ENCODE data around the gene DHX58.

The DHX58 gene

GRCh38 chr17:42055496-42055895 is 57.0 kb downstream of the DHX58 start:
- TF ChIP-seq TEAD4 (IDR thresholded peaks at IDR 0.05): no peak
- TF ChIP-seq CREB1 (IDR thresholded peaks at IDR 0.05; ENCODE audit: low read depth): no peak
- no peak for TF ChIP-seq CEBPB (IDR thresholded peaks at IDR 0.05)
- no peak for TF ChIP-seq EP300 (IDR thresholded peaks at IDR 0.05; ENCODE audit: borderline replicate concordance)
- no peak for TF ChIP-seq TAF1 (IDR thresholded peaks at IDR 0.05; ENCODE audit: low read depth)
- TF ChIP-seq FOXM1 (IDR thresholded peaks at IDR 0.05; ENCODE audit: borderline replicate concordance, low read depth): no peak
- TF ChIP-seq EGR1 (IDR thresholded peaks at IDR 0.05): no peak
- TF ChIP-seq USF1 (IDR thresholded peaks at IDR 0.05): no peak
- TF ChIP-seq NFIC (IDR thresholded peaks at IDR 0.05): no peak
- TF ChIP-seq TCF12 (IDR thresholded peaks at IDR 0.05; ENCODE audit: low read depth): no peak

GRCh38 chr17:42055027-42055426 is 57.5 kb downstream of the DHX58 start:
- no peak for TF ChIP-seq USF1 (IDR thresholded peaks at IDR 0.05)
- TF ChIP-seq RAD21 (IDR thresholded peaks at IDR 0.05; ENCODE audit: low read depth): no peak
- no peak for TF ChIP-seq TCF12 (IDR thresholded peaks at IDR 0.05; ENCODE audit: low read depth)
- no peak for TF ChIP-seq FOXM1 (IDR thresholded peaks at IDR 0.05; ENCODE audit: borderline replicate concordance, low read depth)
- no peak for TF ChIP-seq CEBPB (IDR thresholded peaks at IDR 0.05)
- TF ChIP-seq, protein P1, sequence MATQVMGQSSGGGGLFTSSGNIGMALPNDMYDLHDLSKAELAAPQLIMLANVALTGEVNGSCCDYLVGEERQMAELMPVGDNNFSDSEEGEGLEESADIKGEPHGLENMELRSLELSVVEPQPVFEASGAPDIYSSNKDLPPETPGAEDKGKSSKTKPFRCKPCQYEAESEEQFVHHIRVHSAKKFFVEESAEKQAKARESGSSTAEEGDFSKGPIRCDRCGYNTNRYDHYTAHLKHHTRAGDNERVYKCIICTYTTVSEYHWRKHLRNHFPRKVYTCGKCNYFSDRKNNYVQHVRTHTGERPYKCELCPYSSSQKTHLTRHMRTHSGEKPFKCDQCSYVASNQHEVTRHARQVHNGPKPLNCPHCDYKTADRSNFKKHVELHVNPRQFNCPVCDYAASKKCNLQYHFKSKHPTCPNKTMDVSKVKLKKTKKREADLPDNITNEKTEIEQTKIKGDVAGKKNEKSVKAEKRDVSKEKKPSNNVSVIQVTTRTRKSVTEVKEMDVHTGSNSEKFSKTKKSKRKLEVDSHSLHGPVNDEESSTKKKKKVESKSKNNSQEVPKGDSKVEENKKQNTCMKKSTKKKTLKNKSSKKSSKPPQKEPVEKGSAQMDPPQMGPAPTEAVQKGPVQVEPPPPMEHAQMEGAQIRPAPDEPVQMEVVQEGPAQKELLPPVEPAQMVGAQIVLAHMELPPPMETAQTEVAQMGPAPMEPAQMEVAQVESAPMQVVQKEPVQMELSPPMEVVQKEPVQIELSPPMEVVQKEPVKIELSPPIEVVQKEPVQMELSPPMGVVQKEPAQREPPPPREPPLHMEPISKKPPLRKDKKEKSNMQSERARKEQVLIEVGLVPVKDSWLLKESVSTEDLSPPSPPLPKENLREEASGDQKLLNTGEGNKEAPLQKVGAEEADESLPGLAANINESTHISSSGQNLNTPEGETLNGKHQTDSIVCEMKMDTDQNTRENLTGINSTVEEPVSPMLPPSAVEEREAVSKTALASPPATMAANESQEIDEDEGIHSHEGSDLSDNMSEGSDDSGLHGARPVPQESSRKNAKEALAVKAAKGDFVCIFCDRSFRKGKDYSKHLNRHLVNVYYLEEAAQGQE (IDR thresholded peaks at IDR 0.05; ENCODE audit: low read depth): no peak
- TF ChIP-seq CREB1 (IDR thresholded peaks at IDR 0.05; ENCODE audit: low read depth): no peak
- TF ChIP-seq NFIC (IDR thresholded peaks at IDR 0.05): no peak

DNA sequence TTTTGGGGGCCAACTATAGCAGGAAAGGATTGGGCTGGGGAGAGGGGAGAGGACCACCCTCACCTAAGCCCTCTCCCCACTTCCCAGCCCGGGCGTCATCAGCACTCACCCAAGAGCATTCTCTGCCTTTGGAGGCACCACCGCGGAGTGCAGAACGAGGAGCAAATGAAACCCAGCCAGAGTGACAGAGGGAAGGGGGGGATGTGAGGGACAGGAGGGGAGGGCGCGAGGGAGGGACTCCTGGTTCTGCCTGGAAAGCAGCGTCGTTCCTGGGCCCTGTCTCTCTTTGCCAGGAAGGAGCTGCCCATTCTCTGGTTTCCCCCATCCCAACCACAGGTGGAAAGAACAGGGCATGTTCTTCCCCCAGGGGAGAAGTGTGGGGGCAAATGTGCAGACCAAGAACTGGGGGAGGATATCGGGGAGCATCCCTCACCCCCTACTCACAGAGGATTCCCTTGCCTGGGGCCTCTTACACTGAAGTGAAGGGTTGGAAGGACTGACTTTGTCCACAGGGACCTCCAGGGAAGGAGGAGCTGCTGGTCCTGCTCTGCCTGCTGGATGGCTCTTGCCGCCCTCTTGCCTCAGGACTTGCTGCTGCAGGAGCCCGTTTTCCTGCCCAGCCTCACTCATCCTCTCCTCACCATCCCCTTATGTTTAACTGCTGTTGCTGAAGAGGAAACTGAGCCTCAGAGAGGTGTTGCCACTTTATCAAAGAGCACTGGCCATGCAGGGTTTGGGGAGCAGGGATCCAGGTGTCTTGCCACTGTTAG is 58.6 kb downstream of the DHX58 start:
- no peak for TF ChIP-seq TCF12 (IDR thresholded peaks at IDR 0.05; ENCODE audit: low read depth)
- TF ChIP-seq, protein P1 (IDR thresholded peaks at IDR 0.05; ENCODE audit: low read depth): no peak
- TF ChIP-seq EGR1 (IDR thresholded peaks at IDR 0.05): no peak
- no peak for TF ChIP-seq USF1 (IDR thresholded peaks at IDR 0.05)
- TF ChIP-seq CEBPB (IDR thresholded peaks at IDR 0.05): no peak
- TF ChIP-seq TEAD4 (IDR thresholded peaks at IDR 0.05): no peak
- no peak for TF ChIP-seq NFIC (IDR thresholded peaks at IDR 0.05)
- no peak for TF ChIP-seq YY1 (IDR thresholded peaks at IDR 0.05; ENCODE audit: low read depth)
- no peak for TF ChIP-seq RAD21 (IDR thresholded peaks at IDR 0.05; ENCODE audit: low read depth)
- no peak for TF ChIP-seq EP300 (IDR thresholded peaks at IDR 0.05; ENCODE audit: borderline replicate concordance)
- TF ChIP-seq ZBTB7A (IDR thresholded peaks at IDR 0.05; ENCODE audit: low read depth): no peak
- no peak for TF ChIP-seq CREB1 (IDR thresholded peaks at IDR 0.05; ENCODE audit: low read depth)
- no peak for TF ChIP-seq FOXM1 (IDR thresholded peaks at IDR 0.05; ENCODE audit: borderline replicate concordance, low read depth)
- TF ChIP-seq TAF1 (IDR thresholded peaks at IDR 0.05; ENCODE audit: low read depth): no peak
- TF ChIP-seq MAX (IDR thresholded peaks at IDR 0.05): no peak

DNA sequence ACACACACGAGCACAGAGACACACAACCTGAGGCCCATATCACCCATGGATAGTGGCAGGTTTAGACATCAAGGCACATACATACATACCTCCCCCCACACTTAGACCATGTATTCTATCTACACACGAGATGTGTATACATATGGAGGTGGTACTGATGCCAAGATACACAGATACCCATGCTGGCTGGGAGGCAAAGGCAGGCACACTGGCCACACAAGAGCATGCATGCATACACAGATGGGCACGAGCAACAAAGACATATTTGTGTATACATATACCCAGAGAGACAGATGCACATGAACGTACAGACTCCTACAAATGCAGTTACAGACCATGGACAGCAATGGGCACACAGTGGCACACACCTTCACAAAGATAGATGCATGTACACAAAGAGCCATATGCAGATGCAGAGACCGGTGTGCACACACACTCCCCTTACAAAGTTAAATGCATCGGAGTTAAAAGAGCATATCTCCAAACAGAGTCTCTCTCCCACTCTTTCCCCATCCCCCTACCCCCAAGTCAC is 60.1 kb downstream of the DHX58 start:
- no peak for TF ChIP-seq YY1 (IDR thresholded peaks at IDR 0.05; ENCODE audit: low read depth)
- no peak for TF ChIP-seq USF1 (IDR thresholded peaks at IDR 0.05)
- TF ChIP-seq, protein P1 (IDR thresholded peaks at IDR 0.05; ENCODE audit: low read depth): no peak; the same call in 1 of the 2 replicates
- TF ChIP-seq MAX (IDR thresholded peaks at IDR 0.05): no peak
- no peak for TF ChIP-seq NFIC (IDR thresholded peaks at IDR 0.05)
- no peak for TF ChIP-seq EP300 (IDR thresholded peaks at IDR 0.05; ENCODE audit: borderline replicate concordance)
- no peak for TF ChIP-seq ZBTB7A (IDR thresholded peaks at IDR 0.05; ENCODE audit: low read depth)
- no peak for TF ChIP-seq TAF1 (IDR thresholded peaks at IDR 0.05; ENCODE audit: low read depth)
- TF ChIP-seq FOXM1 (IDR thresholded peaks at IDR 0.05; ENCODE audit: borderline replicate concordance, low read depth): no peak
- TF ChIP-seq TCF12 (IDR thresholded peaks at IDR 0.05; ENCODE audit: low read depth): no peak
- TF ChIP-seq EGR1 (IDR thresholded peaks at IDR 0.05): no peak
- TF ChIP-seq CEBPB (IDR thresholded peaks at IDR 0.05): no peak
- TF ChIP-seq CREB1 (IDR thresholded peaks at IDR 0.05; ENCODE audit: low read depth): no peak
